GM18909 (cell line): ENCODE measurements around the gene MEI4.
"Not testable (repeated sequence)": the region's sequence is repeated elsewhere in the genome, so short reads cannot be mapped to it uniquely, and the experiment has no call there.

ENCODE experiments used
- ATAC-seq: cut with Tn5 transposase; IDR thresholded peaks from one replicate; pipeline ENCODE4 v1.9.1; 2021; ENCODE audit warnings: mild to moderate bottlenecking; ENCODE audit not compliant: unreplicated experiment, poor library complexity

MEI4 gene

DNA sequence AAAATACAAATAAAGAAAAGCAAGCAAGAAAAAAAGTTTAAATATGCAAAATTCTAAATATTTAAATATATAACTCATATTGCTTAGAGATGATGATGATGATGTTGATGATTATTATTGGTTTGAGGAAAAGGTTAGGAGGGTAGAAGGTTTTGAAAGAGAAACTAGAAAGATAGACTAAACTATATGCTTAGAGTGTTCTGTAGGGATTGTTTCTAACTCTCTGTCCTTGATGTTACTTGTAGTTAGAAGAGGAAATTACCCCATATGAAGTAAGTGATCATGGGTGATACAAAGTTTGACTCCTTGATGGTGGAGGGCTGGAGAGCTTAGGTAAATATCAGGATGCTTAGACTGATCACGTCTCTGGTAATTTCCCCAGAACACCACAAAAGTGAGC lies 159.5 kb downstream of the MEI4 start:
- no peak for ATAC-seq

DNA sequence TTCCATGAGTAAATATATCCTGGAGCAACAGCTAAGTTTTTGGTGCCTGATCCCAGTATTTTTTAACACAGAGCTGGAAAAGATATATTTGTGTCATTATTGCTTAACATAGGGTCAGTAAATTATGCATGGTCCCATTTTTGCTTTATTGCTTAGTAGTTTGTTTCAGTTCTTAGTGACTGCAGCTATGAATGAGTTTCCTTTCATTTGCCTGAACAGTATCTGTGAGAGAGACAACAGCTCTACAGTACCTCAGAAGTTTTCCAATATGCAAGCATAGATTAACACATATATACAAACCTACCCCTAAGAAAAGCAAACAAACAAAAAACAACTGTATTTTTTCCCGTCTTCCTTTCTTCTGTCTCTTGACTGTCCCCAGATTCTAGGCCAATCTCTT lies 160.3 kb downstream of the MEI4 start:
- no peak for ATAC-seq

DNA sequence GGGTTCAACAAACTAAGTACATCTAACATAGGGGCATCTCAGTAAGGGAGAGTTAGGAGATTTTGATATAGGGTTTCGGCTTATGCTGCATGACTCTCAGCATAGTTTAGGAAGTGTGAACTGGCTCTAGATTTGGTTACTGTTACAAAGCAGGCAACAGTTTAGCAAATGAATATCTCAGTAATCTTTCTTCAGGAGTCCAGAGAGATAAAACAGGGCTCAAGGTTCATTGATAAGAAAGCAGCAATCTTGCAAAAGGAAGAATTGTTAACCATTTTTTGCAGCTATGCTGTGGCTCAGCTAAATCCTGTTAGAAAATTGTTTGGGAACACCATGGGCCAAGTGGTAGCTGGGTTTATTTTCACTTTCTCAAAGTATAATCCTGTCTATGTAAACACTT lies 161.3 kb downstream of the MEI4 start:
- no peak for ATAC-seq

DNA sequence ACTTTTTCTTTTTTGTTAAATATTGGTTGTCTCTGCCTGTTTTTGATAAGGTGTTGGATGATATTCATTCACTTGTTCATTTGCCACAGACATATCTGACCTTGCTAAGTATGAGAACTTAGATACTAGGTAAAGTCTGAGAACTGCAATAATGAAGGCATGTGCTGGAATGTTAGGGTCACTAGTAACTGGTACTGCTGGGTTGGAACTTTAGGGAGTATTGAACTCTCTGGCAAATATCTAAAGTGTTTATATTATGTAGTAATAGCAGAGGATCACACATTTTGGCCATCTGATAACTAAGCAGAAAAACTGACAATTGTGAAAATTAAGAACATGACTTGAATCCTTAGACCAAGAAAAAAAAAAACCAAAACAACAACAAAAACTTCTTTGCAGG lies 162.7 kb downstream of the MEI4 start:
- no peak for ATAC-seq

DNA sequence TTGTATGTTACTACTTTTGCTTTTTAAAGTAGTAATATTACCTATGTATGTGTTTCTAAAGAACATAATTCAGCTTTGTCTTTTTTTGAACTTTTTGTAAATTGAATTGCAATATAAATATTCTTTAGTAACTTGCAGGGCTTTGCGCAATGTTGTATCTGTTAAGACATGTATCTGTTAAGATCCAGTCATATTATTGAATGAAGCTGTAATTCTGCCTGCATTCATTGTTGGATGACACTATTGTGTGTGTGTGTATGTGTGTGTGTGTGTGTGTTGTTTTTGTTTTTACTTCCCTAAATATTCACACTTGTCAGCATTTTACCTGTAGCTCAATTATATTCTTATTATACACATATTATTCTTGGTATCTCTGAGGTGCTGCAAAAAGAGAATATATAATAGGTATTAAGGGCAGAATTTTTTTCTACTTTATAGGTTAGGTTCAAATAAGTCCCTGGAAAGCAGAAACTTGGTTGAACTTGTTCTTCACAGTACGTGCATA lies 164.0 kb downstream of the MEI4 start:
- no peak for ATAC-seq

DNA sequence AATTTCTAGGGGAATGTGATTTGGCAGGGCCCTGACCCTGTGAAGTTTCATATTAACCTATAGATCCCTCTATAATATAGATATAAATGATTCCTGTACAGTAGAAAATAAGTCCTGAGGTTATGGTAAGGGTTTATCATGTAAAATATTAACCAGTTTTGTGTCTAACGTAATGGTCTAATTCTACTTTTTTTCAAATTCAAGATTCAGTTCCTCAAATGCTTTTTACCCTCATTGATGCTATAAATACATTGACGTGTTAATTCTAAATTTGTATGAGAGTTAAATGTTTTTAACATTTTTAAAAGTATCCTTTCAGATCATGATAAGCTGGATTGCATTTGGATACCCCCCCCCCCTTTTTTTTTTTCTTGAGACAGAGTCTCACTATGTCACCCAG lies 169.4 kb downstream of the MEI4 start:
- ATAC-seq, result no peak

DNA sequence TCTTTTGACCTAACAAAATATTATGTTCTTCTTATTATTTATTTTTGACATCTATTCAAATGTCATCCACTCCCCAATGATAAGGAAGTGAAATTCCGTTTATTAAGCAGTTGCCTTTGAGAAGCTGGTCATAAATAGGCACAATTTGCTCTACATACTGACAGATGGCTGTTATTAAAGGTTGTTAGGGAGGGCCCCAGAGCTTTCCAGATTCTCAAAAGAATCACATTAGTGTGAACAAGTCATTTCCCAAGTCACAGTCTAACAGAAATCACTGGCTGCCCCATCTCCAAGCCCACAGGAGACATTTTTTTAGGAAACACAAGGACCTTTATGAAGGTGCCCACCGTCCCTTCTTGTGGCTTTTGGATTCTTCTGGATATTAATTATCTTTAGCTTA lies 172.4 kb downstream of the MEI4 start:
- no peak for ATAC-seq

DNA sequence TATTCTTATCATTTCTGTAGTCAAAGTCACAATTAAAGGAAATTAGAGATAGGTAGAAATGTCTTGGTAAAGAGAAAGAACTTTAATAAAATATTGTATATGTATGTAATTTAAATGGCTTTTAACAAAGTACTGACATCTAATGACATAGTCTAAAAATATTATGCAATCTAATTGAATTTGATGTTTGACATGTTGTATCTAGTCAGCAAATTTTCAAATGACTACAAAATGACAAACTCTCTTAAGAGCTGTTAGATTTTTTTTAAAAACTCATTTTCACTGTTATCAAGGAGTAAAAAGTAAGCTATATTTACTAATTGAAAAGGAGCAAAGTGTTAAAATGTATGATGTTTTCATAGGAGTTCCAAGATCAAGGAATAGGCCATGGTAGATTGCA lies 176.9 kb downstream of the MEI4 start:
- no peak for ATAC-seq

DNA sequence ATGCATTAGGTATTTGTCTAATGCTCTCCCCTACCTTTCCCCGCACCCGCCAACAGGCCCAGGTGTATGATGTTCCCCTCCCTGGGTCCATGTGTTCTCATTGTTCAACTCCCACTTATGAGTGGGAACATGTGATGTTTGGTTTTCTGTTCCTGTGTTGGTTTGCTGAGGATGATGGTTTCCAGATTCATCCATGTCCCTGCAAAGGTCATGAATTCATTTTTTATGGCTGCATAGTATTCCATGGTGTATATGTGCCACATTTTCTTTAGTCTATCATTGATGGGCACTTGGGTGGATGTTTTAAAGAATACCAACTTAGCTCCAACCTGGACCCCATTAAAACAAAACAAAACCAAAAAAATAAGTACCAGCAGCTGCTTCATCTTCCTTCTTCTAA lies 180.9 kb downstream of the MEI4 start:
- ATAC-seq, result not testable (repeated sequence)

DNA sequence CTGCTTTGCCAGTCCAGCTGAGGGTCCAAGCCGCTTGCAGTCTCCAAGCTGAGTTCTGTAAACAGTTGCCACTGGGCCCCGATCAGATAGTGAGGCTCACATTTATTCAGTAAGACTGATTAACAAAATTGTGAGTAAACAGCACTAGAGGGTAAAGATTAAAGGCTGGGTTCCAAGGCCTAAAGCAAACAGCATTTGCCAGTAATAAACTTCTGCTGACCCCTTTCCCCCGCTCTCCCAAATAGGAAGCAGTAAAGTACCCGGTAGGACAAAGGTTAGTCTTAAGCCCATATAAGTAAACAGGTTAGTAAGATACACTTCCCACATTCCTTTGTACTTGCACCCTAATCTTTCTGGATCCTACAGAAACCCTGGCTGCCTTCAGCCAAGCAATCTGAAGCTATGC lies 181.8 kb downstream of the MEI4 start:
- no peak for ATAC-seq

DNA sequence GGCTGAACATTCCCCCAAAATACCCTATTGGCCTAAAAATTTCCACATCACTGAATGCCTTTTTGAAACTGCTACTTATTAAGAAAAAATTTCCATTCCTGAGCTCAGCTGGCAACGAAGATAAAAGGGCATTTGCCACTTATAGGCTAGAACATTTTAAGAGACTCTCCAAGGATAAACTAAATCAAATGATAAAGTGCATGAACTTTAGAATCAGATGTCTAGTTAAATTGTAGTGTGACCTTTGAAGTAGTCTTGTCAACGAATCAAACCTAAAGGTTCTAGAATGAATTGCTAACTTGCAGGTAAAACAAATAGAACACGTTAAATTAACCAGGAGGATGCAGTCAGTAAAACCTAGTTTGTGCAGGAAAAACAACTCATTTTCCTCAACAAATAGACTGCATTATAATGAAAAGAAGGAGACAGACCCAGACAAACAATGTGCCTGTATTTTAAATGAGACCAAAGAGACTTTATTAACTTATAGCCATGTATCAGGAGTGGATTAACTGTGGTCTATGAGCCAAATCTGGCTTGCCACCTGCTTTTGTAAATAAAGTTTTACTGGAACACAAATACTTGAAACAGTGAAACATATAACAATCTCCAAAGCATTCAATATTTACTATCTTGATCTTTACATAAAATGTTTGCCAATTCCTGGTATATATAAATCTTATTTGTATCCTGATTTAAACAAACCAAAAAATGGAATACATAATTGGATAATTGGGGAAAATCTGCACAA lies 184.4 kb downstream of the MEI4 start:
- no peak for ATAC-seq

DNA sequence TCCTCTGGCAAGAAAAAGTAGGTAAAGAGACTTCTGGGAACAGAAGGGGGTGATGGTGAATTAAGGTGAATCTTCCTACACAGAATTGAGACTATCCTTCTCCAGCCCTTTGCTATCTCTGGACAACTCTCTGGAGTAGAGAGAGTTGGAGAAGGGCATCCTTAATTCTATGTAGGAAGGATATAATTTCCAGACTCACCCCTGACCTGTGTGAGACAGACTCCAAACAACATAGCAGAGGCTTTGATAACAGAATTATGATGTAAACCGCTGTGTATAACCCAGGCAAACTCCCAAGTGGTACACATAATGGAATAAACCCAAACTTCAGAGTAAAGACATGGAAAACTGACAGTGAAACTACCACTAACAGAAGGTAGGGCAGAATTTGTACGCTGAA lies 186.5 kb downstream of the MEI4 start:
- ATAC-seq, result no peak

DNA sequence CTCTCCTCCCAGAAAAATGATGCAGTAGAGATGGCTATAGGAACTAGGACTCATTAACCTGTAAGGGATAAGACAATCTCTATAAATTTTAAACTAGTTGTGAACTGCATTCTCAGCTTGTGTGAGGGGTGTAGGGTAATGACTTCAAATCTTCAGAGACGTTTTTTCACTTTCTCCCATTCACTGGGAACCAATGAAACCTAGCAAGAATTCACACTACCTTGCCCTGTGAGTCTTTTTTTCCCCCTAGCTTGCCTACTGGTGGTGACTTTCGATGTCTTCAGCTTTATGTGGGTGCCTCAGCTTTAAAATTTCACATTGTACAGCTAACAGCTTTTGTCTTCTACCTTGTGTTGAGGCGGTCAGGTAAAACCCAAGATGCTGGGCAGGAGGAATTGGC lies 192.0 kb downstream of the MEI4 start:
- no peak for ATAC-seq

DNA sequence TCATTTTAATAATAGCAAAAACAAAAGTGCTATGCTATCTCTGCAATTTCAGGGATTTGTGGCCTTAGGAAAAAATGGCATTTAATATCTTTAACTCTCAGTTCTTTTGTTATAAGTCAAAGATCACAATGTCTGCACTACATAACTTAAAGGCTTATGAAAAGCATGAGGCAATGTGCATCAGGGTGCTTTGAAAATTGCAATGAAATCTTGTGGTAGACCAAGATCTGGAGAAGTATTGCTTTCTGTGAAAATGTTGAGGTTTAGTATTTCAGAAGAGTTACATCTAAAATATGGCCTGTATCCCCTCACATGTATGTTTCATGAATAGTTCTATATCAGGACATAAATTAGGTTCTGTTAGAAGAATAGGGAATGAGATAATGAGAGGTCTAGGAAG lies 200.6 kb downstream of the MEI4 start:
- no peak for ATAC-seq

DNA sequence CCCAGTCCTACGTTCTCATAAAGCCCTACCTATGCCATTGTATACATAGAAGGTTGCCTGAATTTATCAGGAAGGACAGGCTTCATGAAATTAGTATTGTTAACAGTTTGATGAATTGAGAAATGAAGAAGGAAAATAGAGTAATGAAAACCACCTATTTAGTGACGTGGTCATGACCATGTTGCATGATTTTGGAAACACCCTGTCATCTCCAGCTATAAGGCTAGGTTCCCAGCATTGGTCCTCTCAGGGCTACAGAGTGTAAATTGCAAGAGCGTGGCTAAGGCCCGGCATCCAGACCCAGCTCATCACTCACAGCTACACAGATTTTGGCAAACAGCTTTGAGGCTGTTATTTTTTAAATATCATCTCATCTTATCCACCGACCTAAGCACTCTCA lies 203.6 kb downstream of the MEI4 start:
- ATAC-seq, result no peak

DNA sequence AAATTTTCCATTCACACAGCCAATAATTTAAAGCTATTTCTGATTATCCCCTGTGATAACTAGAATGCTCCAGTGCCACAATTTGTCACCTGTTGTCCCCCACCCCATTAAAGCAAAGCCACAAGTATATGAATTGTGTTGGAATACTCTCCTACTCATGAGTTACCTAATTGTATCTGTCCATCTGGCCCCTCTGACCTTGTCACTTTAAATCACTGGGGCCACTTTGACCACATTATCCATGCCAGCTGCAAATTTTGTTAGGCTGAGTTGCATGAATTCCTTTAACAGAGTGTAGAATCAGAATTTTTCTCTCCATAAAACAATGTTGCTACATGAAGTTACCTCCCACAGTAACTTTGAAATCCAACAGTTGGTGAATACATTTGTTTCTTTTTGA lies 204.6 kb downstream of the MEI4 start:
- ATAC-seq, result no peak

DNA sequence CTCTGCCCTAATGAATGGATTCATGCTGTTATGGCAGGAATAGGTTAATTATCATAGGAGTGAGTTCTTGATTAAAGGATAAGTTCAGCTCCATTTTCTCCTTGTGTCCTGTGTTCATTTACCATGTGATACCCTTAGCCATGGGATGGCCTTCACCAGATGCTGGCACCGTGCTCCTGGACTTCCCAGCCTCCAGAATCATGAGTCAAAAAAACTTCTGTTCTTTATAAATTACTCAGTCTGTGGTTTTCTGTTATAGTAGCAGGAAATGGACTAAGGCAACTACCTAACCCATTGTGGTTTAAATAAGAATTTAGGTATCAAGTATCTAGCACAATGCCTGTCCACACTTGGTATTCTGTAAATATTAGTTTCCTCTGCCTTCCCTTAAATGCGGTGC lies 223.5 kb downstream of the MEI4 start:
- ATAC-seq, result no peak

DNA sequence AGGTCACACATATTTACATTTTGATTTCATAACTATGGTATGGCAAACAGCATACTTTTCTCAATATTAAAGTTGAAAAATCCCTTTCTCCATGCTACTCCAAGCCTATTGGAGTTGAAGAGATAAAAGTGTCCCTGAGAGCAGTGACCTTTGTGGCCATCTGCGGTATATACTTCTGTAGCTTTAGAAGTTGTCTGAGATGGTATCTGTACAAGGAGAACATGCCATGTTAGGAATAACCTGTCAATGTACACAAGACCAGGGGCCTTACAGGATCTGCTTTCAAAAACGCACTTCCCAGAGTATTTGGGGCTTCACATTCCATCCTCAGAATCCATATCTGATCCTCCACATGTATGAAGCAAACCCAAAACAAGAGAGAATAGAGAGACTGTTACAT lies 226.7 kb downstream of the MEI4 start:
- no peak for ATAC-seq

DNA sequence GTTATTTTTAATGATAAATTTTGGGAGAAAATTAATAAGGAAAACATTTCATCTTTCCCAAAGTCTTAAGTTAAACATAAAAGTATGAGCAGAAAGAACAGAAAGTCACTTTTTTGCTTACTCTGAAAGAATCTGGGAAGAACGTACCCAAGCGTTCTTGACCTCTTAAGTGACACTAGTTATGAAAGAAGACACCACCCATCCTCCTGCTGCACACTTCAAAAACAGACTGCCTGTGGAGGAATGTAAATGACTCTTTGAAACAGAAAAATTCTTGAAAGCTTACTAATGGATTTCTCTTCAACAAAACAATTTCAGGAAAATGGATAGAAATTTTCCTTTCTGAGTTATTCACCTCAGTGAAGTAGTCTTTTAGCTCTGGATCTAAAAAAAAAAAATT lies 227.7 kb downstream of the MEI4 start:
- ATAC-seq, result no peak

DNA sequence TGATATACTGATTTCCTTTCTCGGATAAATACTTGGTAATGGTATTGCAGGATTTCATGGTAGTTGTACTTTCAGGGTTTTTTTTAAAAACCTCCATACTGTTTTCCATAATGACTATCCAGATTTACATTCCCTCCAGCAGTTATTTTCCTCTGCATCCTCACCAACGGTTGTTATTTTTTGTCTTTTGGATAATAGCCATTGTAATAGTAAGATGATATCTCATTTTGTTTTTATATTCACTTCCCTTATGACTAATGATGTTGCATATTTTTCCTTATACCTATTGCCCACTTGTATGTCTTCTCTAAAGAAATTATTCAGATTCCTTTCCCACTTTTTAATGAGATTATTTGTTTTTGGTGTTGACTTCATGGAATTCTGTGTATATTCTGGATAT lies 231.0 kb downstream of the MEI4 start:
- no peak for ATAC-seq

DNA sequence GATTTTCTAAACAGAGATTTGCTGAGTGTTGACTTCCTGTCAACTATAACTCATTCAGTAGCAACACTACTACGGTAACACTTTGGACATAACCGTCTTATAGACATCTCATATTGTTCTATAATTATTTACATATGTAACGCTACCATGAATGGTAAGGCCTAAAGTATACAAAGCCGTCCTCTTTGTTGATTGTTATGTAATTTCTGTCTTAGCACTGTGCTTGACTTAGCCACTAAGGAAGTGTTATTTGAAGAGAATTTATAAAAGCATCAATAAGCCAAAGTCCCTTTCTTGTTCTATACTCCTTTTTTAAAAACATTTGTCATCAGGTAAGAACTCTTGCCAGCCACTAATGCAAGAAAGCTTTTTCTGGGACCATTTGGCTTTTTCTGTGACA lies 240.6 kb downstream of the MEI4 start:
- ATAC-seq, result no peak

DNA sequence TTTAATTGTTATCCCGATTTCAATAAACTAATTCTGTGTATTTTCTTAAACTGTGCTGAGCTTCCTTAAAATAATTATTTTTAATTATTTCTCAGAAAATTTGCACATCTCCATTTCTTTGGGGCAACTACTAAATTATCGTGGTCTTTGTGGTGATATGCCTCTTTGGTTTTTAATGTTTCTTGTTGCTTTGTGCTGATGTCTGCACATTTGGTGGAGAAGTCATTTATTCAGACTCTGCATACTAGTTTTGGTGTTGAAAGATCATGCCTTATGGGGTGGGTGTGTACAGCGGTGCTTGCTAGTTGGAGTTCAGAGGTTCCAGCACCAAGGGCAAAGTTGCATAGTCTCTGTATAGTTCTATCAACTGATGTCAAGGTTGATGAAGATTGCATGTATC lies 253.2 kb downstream of the MEI4 start:
- no peak for ATAC-seq

DNA sequence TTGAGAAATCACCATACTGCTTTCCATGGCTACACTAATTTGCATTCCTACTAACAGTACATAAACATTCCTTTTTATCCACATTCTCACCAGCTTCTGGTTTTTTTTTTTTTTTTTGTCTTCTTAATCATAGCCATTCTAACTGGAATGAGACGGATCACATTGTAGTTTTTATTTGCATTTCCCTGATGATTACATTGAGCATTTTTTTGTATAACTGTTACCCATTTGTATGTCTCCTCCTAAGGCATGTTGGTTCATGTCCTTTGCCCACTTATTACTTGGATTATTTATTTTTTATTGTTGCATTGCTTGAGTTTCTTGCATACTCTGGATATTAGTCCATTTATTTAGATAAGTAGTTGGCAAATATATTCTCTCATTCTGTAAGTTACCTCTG lies 258.0 kb downstream of the MEI4 start:
- no peak for ATAC-seq
